ENCODE results near the gene FHIT. TPM values are rescaled to one million over a fixed set of nuclear protein-coding genes. Genes with fewer than 3 reads are reported as not detected.

The FHIT gene
- polyA plus RNA-seq, 1 of the 3 experiments (the other 2 are of a cell fraction): 0.41 TPM

- TF ChIP-seq CHD2 (IDR thresholded peaks at IDR 0.05; ENCODE audit: low read length, partially characterized antibody) (no peak), RAD21 (IDR thresholded peaks at IDR 0.05; ENCODE audit: low read length) (no peak), SIN3A (IDR thresholded peaks at IDR 0.05; ENCODE audit: borderline replicate concordance, low read depth, low read length) (no peak)
These were observed 523.2 kb downstream of the FHIT start (continued) for GRCh38 chr3:60728006-60728405.

- Histone ChIP-seq H3K9ac (no peak overlapping the region), H3K9me2 (no peaks in the 10 kb centered on the region), H3F3A (replicated peaks; ENCODE audit: insufficient read depth) (no peaks in the 10 kb centered on the region), H3K4me1 (ENCODE audit: control insufficient read depth in 1 of 2, insufficient read depth in 2 of 2, low read depth in 1 of 2, low read length in 1 of 2) (no peaks in the 10 kb centered on the region), H3K36me3 (replicated peaks in 1 of 2; ENCODE audit: control insufficient read depth in 1 of 2, insufficient read depth in 2 of 2, low read length in 1 of 2) (no peaks in the 10 kb centered on the region), H2AFZ (ENCODE audit: low read depth) (no peak overlapping the region), H3K79me2 (ENCODE audit: insufficient read depth) (no peaks in the 10 kb centered on the region), H4K20me1 (ENCODE audit: insufficient read depth) (no peaks in the 10 kb centered on the region), H3K4me3 (ENCODE audit: low read depth in 2 of 2, low read length in 1 of 2) (no peak overlapping the region), H3K27me3 (ENCODE audit: insufficient read depth) (no peaks in the 10 kb centered on the region), H3K27ac (ENCODE audit: low read depth in 2 of 2, low read length in 1 of 2) (no peak overlapping the region), H3K9me3 (no peaks in the 10 kb centered on the region), H3K4me2 (no peak overlapping the region)
- CTCF ChIA-PET: no interaction called here
- 64% methylated on average over 2 of the region's 2 CpGs for WGBS (ENCODE audit: low lambda C conversion rate)
- POLR2A ChIA-PET: no interaction called here
- TF ChIP-seq SMC3 (IDR thresholded peaks at IDR 0.05; ENCODE audit: low read depth, low read length): no peak
- no peak for TF ChIP-seq REST (IDR thresholded peaks at IDR 0.05; ENCODE audit: low read depth, low read length)
- TF ChIP-seq POLR2AphosphoS5 (IDR thresholded peaks at IDR 0.05; ENCODE audit: low read depth, low read length): no peak
- no peak for TF ChIP-seq MAX (IDR thresholded peaks at IDR 0.05; ENCODE audit: low read depth)
- TF ChIP-seq JUND (IDR thresholded peaks at IDR 0.05): no peak
- TF ChIP-seq RCOR1 (IDR thresholded peaks at IDR 0.05; ENCODE audit: low read length): no peak
- DNase-seq: no peak
These were observed 530.5 kb downstream of the FHIT start for GRCh38 chr3:60720736-60721135.

GRCh38 chr3:60716573-60716972, 534.7 kb downstream of the FHIT start:
- H3K4me3 ChIP-seq (ENCODE audit: low read depth in 2 of 2, low read length in 1 of 2): no peak overlapping the region
- H3K9me2 ChIP-seq: no peaks in the 10 kb centered on the region
- no peaks in the 10 kb centered on the region for H3K4me1 ChIP-seq (ENCODE audit: control insufficient read depth in 1 of 2, insufficient read depth in 2 of 2, low read depth in 1 of 2, low read length in 1 of 2)
- H4K20me1 ChIP-seq (ENCODE audit: insufficient read depth): no peaks in the 10 kb centered on the region
- H3F3A ChIP-seq (replicated peaks; ENCODE audit: insufficient read depth): no peaks in the 10 kb centered on the region
- no peak overlapping the region for H2AFZ ChIP-seq (ENCODE audit: low read depth)
- no peaks in the 10 kb centered on the region for H3K79me2 ChIP-seq (ENCODE audit: insufficient read depth)
- no peak for DNase-seq
- no peaks in the 10 kb centered on the region for H3K9me3 ChIP-seq
- no peaks in the 10 kb centered on the region for H3K27me3 ChIP-seq (ENCODE audit: insufficient read depth)
- ChIA-PET CTCF (no interaction called here), POLR2A (no interaction called here)
- no peak overlapping the region for H3K27ac ChIP-seq (ENCODE audit: low read depth in 2 of 2, low read length in 1 of 2)
- H3K9ac ChIP-seq: no peak overlapping the region
- 70% methylated on average over 3 of the region's 3 CpGs for WGBS (ENCODE audit: low lambda C conversion rate)
- no peaks in the 10 kb centered on the region for H3K36me3 ChIP-seq (replicated peaks in 1 of 2; ENCODE audit: control insufficient read depth in 1 of 2, insufficient read depth in 2 of 2, low read length in 1 of 2)
- no peak overlapping the region for H3K4me2 ChIP-seq
- TF ChIP-seq CTCF (IDR thresholded peaks at IDR 0.05): no peak
- no peak for TF ChIP-seq FOSL2 (IDR thresholded peaks at IDR 0.05; ENCODE audit: borderline replicate concordance, low read depth)
- TF ChIP-seq CHD2 (IDR thresholded peaks at IDR 0.05; ENCODE audit: low read length, partially characterized antibody): no peak
- no peak for TF ChIP-seq FOXM1 (IDR thresholded peaks at IDR 0.05; ENCODE audit: low read depth)
- no peak for TF ChIP-seq EP300 (IDR thresholded peaks at IDR 0.05; ENCODE audit: borderline replicate concordance in 1 of 2, low read depth in 1 of 2, low read length in 1 of 2)
- TF ChIP-seq GABPA (IDR thresholded peaks at IDR 0.05; ENCODE audit: low read depth): no peak
- no peak for TF ChIP-seq NRF1 (IDR thresholded peaks at IDR 0.05; ENCODE audit: low read depth, low read length)
- no peak for TF ChIP-seq MXI1 (IDR thresholded peaks at IDR 0.05; ENCODE audit: low read depth, low read length)
- TF ChIP-seq EZH2phosphoT487 (IDR thresholded peaks at IDR 0.05; ENCODE audit: borderline replicate concordance, low read depth): no peak
- no peak for TF ChIP-seq JUND (IDR thresholded peaks at IDR 0.05)
- TF ChIP-seq RXRA (IDR thresholded peaks at IDR 0.05; ENCODE audit: borderline replicate concordance, low read depth): no peak
- TF ChIP-seq MEF2A (IDR thresholded peaks at IDR 0.05; ENCODE audit: borderline replicate concordance, low read depth): no peak
- TF ChIP-seq USF2 (IDR thresholded peaks at IDR 0.05; ENCODE audit: borderline replicate concordance, low read depth, low read length): no peak
- no peak for TF ChIP-seq RFX5 (IDR thresholded peaks at IDR 0.05; ENCODE audit: low read length)
